DMS 273 treated with DMSO at 0.1 percent for 48 hours (cell line): ENCODE results near the gene KCTD20.

Experiments used
- DNase-seq: peaks from one replicate; lab custom pipeline; 2025; lab: John Stamatoyannopoulos, UW

Gene KCTD20

GRCh38 chr6:36536873-36537547 is 94.2 kb downstream of the KCTD20 start:
- no peak for DNase-seq

GRCh38 chr6:36539814-36540568 is 97.2 kb downstream of the KCTD20 start:
- no peak for DNase-seq
